WTC11 (cell line): ENCODE data around the gene ALKBH6. TPM values are rescaled to one million over a fixed set of nuclear protein-coding genes. Genes with fewer than 3 reads are reported as not detected.

Experiments
- ATAC-seq: fragments of 200-7000 bp; cut with Tn5 transposase; 2 replicates; pipeline ENCODE4 v1.10.0; 2021; ENCODE audit warnings: mild to moderate bottlenecking, moderate library complexity
- CTCF ChIA-PET: fragments of 300-600 bp; sonication (Branson Sonifier 250); formaldehyde crosslinking; loops from one replicate; lab custom pipeline; 2021; ENCODE audit warnings: antibody characterized with exemption; lab: Charles Lee
- POLR2A ChIA-PET: fragments of 350-600 bp; sonication (Branson Sonifier 250); formaldehyde crosslinking; loops from one replicate; lab custom pipeline; 2021; ENCODE audit warnings: antibody characterized with exemption; lab: Charles Lee
- DNase-seq: peaks from one replicate; pipeline ENCODE4 v3.0.0; 2021; ENCODE audit warnings: low spot score
- H3K27ac Mint-ChIP-seq: 2 replicates; pipeline ENCODE4 v1.8.0; 2021; ENCODE audit warnings: mixed read lengths
- H3K27me3 Mint-ChIP-seq: 2 replicates; pipeline ENCODE4 v1.8.0; 2021; ENCODE audit warnings: low read depth, mild to moderate bottlenecking, moderate library complexity, mixed read lengths
- H3K36me3 Mint-ChIP-seq: 2 replicates; pipeline ENCODE4 v1.8.0; 2021; ENCODE audit warnings: mixed read lengths
- H3K4me1 Mint-ChIP-seq: 2 replicates; pipeline ENCODE4 v1.8.0; 2022; ENCODE audit warnings: mixed read lengths
- H3K4me3 Mint-ChIP-seq: 2 replicates; pipeline ENCODE4 v1.8.0; 2021; ENCODE audit warnings: mild to moderate bottlenecking, moderate library complexity, mixed read lengths
- H3K9me3 Mint-ChIP-seq: 2 replicates; pipeline ENCODE4 v1.8.0; 2021; ENCODE audit warnings: mixed read lengths
- ATF1 ChIP-seq: sonication (generic); formaldehyde crosslinking; IDR thresholded peaks from 2 replicates; pipeline ENCODE4 v1.8.1; 2023; ENCODE audit warnings: mild to moderate bottlenecking, moderate library complexity, missing genetic modification reagents
- CBFB ChIP-seq: sonication (generic); formaldehyde crosslinking; IDR thresholded peaks from 2 replicates; pipeline ENCODE4 v1.8.1; 2022; ENCODE audit warnings: mild to moderate bottlenecking, low read depth, missing genetic modification reagents
- CREB1 ChIP-seq: sonication (generic); formaldehyde crosslinking; IDR thresholded peaks from 2 replicates; pipeline ENCODE4 v1.8.0; 2023; ENCODE audit warnings: mild to moderate bottlenecking, missing genetic modification reagents
- ESRRA ChIP-seq: sonication (generic); formaldehyde crosslinking; IDR thresholded peaks from 2 replicates; pipeline ENCODE4 v1.8.1; 2022; ENCODE audit warnings: mild to moderate bottlenecking, missing genetic modification reagents, borderline replicate concordance
- ETV6 ChIP-seq: sonication (generic); formaldehyde crosslinking; IDR thresholded peaks from 2 replicates; pipeline ENCODE4 v1.8.1; 2022; ENCODE audit warnings: mild to moderate bottlenecking, missing genetic modification reagents
- FOXJ3 ChIP-seq: sonication (generic); formaldehyde crosslinking; IDR thresholded peaks from 2 replicates; pipeline ENCODE4 v1.9.0; 2021; ENCODE audit warnings: missing genetic modification reagents, mild to moderate bottlenecking, borderline replicate concordance
- FOXK1 ChIP-seq: sonication (generic); formaldehyde crosslinking; IDR thresholded peaks from 2 replicates; pipeline ENCODE4 v1.8.0; 2022; ENCODE audit warnings: mild to moderate bottlenecking, moderate library complexity, missing genetic modification reagents
- FOXP1 ChIP-seq: sonication (generic); formaldehyde crosslinking; IDR thresholded peaks from 2 replicates; pipeline ENCODE4 v1.8.0; 2022; ENCODE audit warnings: missing genetic modification reagents, mild to moderate bottlenecking, moderate library complexity, borderline replicate concordance
- GABPB1 ChIP-seq: sonication (generic); formaldehyde crosslinking; IDR thresholded peaks from 2 replicates; pipeline ENCODE4 v1.8.1; 2023; ENCODE audit warnings: mild to moderate bottlenecking, missing genetic modification reagents
- IRF2 ChIP-seq: sonication (generic); formaldehyde crosslinking; IDR thresholded peaks from 2 replicates; pipeline ENCODE4 v1.8.0; 2022; ENCODE audit warnings: low read depth, missing genetic modification reagents, borderline replicate concordance
- NR2C2 ChIP-seq: sonication (generic); formaldehyde crosslinking; IDR thresholded peaks from 2 replicates; pipeline ENCODE4 v1.8.0; 2022; ENCODE audit warnings: mild to moderate bottlenecking, missing genetic modification reagents
- RORB ChIP-seq: fragments of 250-450 bp; sonication (Bioruptor Pico); IDR thresholded peaks from 2 replicates; pipeline ENCODE4 v1.9.0; 2021; ENCODE audit warnings: mild to moderate bottlenecking
- SMAD3 ChIP-seq: sonication (generic); formaldehyde crosslinking; IDR thresholded peaks from 2 replicates; pipeline ENCODE4 v1.8.0; 2022; ENCODE audit warnings: missing genetic modification reagents, mild to moderate bottlenecking, borderline replicate concordance
- SOX15 ChIP-seq: fragments of 250-450 bp; sonication (Bioruptor Pico); IDR thresholded peaks from 2 replicates; pipeline ENCODE4 v1.9.0; 2021; ENCODE audit warnings: mild to moderate bottlenecking
- ZNF219 ChIP-seq: sonication (generic); formaldehyde crosslinking; IDR thresholded peaks from 2 replicates; pipeline ENCODE4 v1.8.0; 2023; ENCODE audit warnings: missing genetic modification reagents, mild to moderate bottlenecking, borderline replicate concordance
- ZNF396 ChIP-seq: fragments of 250-450 bp; sonication (Bioruptor Pico); IDR thresholded peaks from 2 replicates; pipeline ENCODE4 v1.8.0; 2021; ENCODE audit warnings: mild to moderate bottlenecking, moderate library complexity, borderline replicate concordance
- total RNA-seq: library from RNA; stranded (reverse); gene quantifications from 3 replicates; pipeline ENCODE4 v1.2.3, GENCODE V29; 2021
- TF ChIP-seq, protein P1 (sequence below): sonication (generic); formaldehyde crosslinking; IDR thresholded peaks from 2 replicates; pipeline ENCODE4 v1.8.0; 2022; ENCODE audit warnings: mild to moderate bottlenecking, missing genetic modification reagents
- TF ChIP-seq, protein P2 (sequence below): sonication (generic); formaldehyde crosslinking; IDR thresholded peaks from 2 replicates; pipeline ENCODE4 v1.8.1; 2022; ENCODE audit warnings: low read depth, missing genetic modification reagents, borderline replicate concordance
- TF ChIP-seq, protein P3 (sequence below): sonication (generic); formaldehyde crosslinking; IDR thresholded peaks from 2 replicates; pipeline ENCODE4 v1.8.1; 2022; ENCODE audit warnings: missing genetic modification reagents, borderline replicate concordance
- TF ChIP-seq, protein P4 (sequence below): sonication (generic); formaldehyde crosslinking; IDR thresholded peaks from 2 replicates; pipeline ENCODE4 v1.8.1; 2023; ENCODE audit warnings: mild to moderate bottlenecking, missing genetic modification reagents
- TF ChIP-seq, protein P5 (sequence below): sonication (generic); formaldehyde crosslinking; conservative IDR thresholded peaks from 2 replicates; pipeline ENCODE4 v1.8.1; 2023; ENCODE audit warnings: mild to moderate bottlenecking, low read depth, missing genetic modification reagents, moderate library complexity
- TF ChIP-seq, protein P6 (sequence below): fragments of 250-450 bp; sonication (Bioruptor Pico); IDR thresholded peaks from 2 replicates; pipeline ENCODE4 v1.9.0; 2021; ENCODE audit warnings: mild to moderate bottlenecking

ALKBH6 gene
- total RNA-seq, 1 experiment from 2014 or later: 28.1 TPM

DNA sequence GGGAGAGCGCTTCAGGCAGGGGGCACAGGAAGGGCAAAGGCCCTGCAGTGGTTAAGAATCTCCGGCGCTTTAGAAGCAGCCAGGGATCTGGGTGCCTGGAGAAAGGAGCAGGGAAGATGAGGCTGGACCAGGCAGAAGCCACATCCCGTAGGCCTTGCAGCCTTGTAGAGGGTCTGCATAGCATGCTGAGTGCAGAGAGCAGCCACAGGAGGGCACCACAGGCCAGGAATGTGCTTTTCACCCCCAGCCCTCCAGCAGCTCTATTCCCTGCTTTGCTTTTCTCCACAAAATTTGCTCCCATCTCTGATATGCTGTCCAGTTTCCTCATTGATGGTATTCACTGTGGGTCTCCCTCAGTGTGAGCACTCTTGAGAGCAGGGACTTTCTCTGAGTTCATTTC, 46.4 kb upstream of the ALKBH6 start (continued):
- TF ChIP-seq, protein P1, sequence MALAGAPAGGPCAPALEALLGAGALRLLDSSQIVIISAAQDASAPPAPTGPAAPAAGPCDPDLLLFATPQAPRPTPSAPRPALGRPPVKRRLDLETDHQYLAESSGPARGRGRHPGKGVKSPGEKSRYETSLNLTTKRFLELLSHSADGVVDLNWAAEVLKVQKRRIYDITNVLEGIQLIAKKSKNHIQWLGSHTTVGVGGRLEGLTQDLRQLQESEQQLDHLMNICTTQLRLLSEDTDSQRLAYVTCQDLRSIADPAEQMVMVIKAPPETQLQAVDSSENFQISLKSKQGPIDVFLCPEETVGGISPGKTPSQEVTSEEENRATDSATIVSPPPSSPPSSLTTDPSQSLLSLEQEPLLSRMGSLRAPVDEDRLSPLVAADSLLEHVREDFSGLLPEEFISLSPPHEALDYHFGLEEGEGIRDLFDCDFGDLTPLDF (CRISPR knock-in tag): no peak
- no peak for TF ChIP-seq SOX15 (CRISPR knock-in tag)
- no peak for TF ChIP-seq GABPB1 (CRISPR knock-in tag)
- TF ChIP-seq NR2C2 (CRISPR knock-in tag): no peak
- no peak for TF ChIP-seq ESRRA (CRISPR knock-in tag)
- TF ChIP-seq, protein P2, sequence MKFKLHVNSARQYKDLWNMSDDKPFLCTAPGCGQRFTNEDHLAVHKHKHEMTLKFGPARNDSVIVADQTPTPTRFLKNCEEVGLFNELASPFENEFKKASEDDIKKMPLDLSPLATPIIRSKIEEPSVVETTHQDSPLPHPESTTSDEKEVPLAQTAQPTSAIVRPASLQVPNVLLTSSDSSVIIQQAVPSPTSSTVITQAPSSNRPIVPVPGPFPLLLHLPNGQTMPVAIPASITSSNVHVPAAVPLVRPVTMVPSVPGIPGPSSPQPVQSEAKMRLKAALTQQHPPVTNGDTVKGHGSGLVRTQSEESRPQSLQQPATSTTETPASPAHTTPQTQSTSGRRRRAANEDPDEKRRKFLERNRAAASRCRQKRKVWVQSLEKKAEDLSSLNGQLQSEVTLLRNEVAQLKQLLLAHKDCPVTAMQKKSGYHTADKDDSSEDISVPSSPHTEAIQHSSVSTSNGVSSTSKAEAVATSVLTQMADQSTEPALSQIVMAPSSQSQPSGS: no peak
- TF ChIP-seq, protein P3, sequence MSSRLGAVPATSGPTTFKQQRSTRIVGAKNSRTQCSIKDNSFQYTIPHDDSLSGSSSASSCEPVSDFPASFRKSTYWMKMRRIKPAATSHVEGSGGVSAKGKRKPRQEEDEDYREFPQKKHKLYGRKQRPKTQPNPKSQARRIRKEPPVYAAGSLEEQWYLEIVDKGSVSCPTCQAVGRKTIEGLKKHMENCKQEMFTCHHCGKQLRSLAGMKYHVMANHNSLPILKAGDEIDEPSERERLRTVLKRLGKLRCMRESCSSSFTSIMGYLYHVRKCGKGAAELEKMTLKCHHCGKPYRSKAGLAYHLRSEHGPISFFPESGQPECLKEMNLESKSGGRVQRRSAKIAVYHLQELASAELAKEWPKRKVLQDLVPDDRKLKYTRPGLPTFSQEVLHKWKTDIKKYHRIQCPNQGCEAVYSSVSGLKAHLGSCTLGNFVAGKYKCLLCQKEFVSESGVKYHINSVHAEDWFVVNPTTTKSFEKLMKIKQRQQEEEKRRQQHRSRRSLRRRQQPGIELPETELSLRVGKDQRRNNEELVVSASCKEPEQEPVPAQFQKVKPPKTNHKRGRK (CRISPR knock-in tag): no peak

DNA sequence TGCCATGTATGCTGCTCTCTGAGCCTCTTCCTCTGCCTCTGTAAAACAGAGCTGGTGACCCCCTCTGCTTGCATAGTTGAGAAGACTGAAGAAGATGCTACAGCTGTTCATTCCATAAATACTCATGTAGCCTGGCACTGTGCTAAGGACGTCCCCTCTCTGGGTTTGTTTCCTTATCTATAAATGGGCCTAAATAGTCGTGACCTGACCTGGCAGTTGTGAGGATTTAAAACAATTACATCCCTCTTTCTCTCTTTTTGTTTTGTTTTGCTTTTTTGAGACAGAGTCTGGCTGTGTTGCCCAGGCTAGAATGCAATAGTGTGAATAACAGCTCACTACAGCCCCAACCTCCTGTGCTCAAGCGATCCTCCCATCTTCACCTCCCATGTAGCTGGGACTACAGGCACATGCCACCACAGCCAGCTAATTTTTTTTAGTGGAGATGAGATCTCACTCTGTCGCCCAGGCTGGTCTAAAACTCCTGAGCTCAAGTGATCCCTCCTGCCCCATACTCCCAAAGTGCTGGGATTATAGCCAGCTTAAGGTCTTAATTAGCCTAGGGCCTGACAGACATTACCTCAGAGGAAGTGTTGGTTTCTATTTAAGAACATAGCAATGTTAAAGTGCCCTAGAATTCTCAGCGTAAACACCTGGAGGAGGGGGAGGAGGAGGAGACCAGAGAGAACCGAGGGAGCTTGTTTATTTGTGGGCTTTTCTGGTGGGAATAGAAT, 45.3 kb upstream of the ALKBH6 start:
- TF ChIP-seq FOXP1 (CRISPR knock-in tag): no peak
- TF ChIP-seq ATF1: no peak
- TF ChIP-seq FOXJ3: no peak
- no peak for TF ChIP-seq CBFB
- TF ChIP-seq FOXK1 (CRISPR knock-in tag): no peak
- TF ChIP-seq ZNF396: no peak
- TF ChIP-seq IRF2 (CRISPR knock-in tag): no peak
- TF ChIP-seq, protein P4, sequence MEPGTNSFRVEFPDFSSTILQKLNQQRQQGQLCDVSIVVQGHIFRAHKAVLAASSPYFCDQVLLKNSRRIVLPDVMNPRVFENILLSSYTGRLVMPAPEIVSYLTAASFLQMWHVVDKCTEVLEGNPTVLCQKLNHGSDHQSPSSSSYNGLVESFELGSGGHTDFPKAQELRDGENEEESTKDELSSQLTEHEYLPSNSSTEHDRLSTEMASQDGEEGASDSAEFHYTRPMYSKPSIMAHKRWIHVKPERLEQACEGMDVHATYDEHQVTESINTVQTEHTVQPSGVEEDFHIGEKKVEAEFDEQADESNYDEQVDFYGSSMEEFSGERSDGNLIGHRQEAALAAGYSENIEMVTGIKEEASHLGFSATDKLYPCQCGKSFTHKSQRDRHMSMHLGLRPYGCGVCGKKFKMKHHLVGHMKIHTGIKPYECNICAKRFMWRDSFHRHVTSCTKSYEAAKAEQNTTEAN (CRISPR knock-in tag): no peak
- no peak for TF ChIP-seq SMAD3
- no peak for TF ChIP-seq ZNF219
- TF ChIP-seq, protein P5, sequence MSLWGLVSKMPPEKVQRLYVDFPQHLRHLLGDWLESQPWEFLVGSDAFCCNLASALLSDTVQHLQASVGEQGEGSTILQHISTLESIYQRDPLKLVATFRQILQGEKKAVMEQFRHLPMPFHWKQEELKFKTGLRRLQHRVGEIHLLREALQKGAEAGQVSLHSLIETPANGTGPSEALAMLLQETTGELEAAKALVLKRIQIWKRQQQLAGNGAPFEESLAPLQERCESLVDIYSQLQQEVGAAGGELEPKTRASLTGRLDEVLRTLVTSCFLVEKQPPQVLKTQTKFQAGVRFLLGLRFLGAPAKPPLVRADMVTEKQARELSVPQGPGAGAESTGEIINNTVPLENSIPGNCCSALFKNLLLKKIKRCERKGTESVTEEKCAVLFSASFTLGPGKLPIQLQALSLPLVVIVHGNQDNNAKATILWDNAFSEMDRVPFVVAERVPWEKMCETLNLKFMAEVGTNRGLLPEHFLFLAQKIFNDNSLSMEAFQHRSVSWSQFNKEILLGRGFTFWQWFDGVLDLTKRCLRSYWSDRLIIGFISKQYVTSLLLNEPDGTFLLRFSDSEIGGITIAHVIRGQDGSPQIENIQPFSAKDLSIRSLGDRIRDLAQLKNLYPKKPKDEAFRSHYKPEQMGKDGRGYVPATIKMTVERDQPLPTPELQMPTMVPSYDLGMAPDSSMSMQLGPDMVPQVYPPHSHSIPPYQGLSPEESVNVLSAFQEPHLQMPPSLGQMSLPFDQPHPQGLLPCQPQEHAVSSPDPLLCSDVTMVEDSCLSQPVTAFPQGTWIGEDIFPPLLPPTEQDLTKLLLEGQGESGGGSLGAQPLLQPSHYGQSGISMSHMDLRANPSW (CRISPR knock-in tag): no peak
- TF ChIP-seq ETV6 (CRISPR knock-in tag): no peak
- TF ChIP-seq CREB1 (CRISPR knock-in tag): no peak
- TF ChIP-seq, protein P1 (CRISPR knock-in tag): no peak
- TF ChIP-seq, protein P6, sequence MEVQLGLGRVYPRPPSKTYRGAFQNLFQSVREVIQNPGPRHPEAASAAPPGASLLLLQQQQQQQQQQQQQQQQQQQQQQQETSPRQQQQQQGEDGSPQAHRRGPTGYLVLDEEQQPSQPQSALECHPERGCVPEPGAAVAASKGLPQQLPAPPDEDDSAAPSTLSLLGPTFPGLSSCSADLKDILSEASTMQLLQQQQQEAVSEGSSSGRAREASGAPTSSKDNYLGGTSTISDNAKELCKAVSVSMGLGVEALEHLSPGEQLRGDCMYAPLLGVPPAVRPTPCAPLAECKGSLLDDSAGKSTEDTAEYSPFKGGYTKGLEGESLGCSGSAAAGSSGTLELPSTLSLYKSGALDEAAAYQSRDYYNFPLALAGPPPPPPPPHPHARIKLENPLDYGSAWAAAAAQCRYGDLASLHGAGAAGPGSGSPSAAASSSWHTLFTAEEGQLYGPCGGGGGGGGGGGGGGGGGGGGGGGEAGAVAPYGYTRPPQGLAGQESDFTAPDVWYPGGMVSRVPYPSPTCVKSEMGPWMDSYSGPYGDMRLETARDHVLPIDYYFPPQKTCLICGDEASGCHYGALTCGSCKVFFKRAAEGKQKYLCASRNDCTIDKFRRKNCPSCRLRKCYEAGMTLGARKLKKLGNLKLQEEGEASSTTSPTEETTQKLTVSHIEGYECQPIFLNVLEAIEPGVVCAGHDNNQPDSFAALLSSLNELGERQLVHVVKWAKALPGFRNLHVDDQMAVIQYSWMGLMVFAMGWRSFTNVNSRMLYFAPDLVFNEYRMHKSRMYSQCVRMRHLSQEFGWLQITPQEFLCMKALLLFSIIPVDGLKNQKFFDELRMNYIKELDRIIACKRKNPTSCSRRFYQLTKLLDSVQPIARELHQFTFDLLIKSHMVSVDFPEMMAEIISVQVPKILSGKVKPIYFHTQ (CRISPR knock-in tag): no peak
- TF ChIP-seq RORB (CRISPR knock-in tag): no peak
- POLR2A ChIA-PET: interaction anchor here (0.6 kb wide), 1 partner anchor 57 kb away, joined by 4 read pairs; no protein-coding TSS in a partner anchor
- Mint-ChIP-seq H3K4me3 (no peak overlapping the region), H3K27me3 (no peaks in the 10 kb centered on the region), H3K27ac (no peak overlapping the region), H3K36me3 (peaks cover 30% of the 10 kb centered on the region), H3K4me1 (peaks cover 11% of the 10 kb centered on the region), H3K9me3 (no peaks in the 10 kb centered on the region)
- DNase-seq (no peak), ATAC-seq (no peak)
- CTCF ChIA-PET: interaction anchor here (0.9 to 1.4 kb wide), 3 partner anchors 30 to 69 kb away, joined by 3 read pairs; partner anchors contain the start of gene ALKBH6
